ENCODE data around the gene EYA2.
"Not testable (repeated sequence)": the region's sequence is repeated elsewhere in the genome, so short reads cannot be mapped to it uniquely, and the experiment has no call there.

The EYA2 gene

DNA sequence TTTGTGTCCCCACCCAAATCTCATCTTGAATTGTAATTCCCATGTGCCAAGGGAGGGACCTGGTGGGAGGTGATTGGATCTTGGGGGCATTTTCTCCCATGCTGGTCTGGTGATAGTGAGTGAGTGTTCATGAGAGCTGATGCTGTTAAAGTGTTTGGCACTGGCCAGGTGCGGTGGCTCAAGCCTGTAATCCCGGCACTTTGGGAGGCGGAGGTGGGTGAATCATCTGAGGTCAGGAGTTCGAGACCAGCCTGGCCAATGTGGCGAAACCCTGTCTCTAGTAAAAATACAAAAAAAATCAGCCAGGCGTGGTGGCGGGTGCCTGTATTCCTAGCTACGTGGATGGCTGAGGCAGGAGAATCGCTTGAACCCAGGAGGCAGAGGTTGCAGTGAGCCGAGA is 37.8 kb downstream of the EYA2 start:
- DNase-seq = not testable (repeated sequence)

DNA sequence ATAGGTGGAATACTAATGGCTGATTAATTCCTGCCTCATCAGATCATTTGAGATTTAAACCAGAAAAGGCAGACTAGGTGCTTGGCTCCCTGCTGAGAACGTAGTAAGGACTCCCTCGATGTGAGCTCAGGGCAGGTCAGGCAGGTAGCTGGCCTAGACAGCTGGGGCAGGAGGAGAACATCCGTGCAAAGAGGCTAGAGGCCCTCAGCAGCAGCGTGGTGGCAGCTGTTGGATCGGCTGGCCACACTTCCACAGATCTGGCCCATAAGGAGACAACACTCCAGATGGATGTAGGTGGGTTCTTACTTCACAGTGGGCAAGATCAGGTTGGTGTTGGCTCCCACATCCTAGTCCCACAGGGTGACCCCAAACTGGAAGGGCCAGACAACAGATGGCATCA is 38.5 kb downstream of the EYA2 start:
- DNase-seq = no peak

DNA sequence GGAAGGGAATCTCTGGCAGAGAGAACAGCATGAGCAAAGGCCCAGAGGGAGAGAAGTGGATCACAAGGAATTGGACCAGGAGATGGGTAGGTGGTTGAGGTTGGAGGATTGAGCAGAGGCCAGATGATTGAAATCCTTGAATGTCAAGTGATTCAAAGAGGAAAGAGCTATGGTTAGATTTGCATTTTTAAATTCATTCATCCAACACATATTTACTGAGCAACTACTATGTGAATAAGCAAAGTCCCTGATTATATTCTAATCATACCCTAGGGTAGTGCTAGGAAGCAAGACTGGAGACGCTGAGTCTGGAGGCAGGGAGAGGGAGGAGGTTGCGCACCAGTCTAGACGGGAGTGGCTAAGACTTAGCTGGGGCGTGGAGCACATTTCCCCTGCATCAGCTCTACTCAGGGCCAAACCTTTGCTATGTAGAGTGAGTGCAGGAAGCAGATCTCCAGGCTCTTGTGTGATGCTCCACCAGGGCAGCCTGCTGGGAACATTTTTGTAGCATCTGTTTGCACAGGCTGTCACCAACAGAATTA is 40.2 kb downstream of the EYA2 start:
- no peak for DNase-seq

DNA sequence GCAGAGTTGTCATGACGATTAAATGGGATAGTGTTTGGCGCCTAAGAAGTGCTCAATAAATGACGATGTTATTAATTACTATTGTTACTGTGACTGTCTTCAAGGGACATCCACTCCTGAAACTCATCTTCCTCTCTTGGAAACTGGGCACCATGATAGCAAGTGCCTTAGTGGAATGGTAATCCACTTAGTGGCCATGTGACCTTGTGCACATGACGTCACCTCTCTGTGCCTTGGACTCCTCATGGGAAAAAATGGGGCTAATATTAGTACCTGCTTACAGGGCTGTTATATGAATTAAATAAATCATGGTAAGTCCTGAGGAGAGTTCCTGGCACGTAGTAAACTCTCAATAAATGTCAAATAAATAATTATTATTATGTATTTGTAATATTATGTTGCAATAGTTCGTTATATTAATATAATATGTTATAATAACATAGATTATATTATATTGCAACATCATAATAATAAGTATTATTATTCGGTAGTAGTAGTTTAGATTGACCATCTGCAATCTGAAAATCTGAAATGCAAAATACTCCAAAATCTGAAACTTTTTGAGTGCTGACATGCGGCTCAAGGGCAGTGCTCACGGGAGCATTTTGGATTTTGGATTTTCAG is 40.9 kb downstream of the EYA2 start:
- no peak for DNase-seq

DNA sequence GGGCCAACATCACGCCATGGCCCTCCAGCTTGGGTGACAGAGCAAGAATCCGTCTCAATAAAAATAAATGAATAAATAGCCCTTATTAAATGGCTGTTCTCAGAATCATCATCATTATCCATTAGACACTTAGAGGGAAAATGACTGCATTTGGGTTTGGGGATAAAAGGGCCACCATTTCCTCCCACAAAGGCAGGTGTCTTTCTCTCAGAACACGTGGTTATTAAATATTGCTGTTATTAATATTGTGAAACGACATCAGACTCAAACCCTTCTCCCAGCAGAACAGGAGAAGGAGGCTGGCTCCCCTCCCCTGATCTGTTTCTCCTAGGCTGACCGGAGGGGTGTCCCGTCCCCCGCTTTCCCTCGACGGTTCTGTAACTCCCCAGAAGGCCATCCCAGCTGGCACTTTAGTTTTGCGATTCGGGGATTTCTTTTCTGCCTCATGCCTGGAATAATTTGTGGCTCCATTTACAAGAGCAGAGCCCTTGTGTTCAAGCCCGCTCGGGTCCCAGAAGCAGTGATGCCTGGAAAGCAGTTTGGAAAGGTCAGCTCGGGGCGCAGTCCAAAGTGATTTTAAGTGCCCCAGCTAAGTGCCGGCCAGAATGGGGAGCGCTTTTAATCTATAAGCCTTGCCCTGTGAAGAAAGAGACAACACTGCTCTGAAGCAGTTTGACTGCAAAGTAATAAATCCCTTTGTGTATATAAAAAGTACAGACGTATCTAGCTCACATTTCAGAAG is 41.9 kb downstream of the EYA2 start:
- DNase-seq = no peak

DNA sequence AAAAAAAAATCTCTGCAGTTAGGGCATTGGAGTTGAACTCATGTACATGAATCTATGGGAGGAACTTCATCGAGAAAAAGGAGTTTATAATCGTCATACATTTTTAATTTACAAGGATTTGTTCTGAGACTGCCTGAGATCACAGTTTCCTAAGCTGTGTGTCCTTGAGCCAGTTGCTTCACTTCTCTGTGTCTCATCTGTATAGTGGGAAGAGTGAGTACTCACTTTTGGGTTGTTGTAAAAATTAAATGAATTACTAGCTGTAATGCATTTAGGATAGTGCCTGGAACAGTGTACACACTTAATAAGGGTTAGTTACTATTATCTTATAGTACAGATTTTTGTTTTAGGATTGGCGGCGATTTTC is 42.5 kb downstream of the EYA2 start:
- DNase-seq = no peak

DNA sequence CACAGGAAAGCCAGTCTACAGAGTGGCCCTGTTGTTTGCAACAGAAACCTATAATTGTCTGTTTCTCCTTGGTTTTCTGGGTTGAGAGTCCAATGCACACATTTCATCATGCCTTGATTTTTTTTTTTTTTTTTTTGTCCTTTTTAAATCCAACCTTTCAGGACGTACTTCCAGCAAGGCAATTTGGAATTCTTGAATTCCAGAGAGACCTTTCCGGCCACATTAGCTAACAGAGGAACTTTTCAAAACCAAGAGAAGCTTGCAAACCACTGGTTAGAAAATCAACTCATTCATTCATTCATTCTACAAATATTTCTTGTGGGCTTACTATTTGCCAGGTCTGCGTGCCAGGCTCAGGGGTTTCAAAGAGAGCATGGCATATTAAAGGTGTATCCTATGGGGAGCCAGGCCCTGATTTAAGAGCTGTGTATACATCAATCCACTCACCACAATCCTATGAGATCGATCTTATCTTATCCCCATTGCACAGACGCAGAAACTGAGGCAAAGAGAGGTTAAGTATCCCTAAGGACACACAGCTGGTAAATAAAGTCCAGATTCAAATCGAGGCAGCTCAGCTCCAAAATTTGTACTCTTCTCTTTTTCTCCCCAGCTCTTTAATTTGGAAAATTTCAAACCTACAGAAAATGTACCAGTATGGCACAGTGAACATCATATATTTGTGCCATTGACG is 43.0 kb downstream of the EYA2 start:
- no peak for DNase-seq

DNA sequence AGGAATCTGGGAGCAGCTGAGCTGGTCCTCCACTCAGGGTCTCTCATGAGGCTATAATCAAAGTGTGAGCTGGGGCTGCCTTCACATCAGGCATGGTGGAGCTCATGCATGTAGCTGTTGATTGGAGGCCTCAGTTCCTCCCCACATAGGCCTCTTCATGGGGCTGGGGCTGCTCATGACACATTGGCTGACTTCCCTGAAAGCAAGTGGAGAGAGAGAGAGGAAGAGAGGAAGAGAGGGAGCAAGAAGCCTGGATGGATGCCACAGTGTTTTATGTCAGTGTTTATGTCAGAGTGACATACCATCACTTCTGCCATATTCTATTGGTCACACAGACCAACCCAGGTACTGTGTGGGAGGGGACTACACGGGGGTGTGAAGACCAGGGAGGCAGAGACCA is 43.8 kb downstream of the EYA2 start:
- DNase-seq = no peak

DNA sequence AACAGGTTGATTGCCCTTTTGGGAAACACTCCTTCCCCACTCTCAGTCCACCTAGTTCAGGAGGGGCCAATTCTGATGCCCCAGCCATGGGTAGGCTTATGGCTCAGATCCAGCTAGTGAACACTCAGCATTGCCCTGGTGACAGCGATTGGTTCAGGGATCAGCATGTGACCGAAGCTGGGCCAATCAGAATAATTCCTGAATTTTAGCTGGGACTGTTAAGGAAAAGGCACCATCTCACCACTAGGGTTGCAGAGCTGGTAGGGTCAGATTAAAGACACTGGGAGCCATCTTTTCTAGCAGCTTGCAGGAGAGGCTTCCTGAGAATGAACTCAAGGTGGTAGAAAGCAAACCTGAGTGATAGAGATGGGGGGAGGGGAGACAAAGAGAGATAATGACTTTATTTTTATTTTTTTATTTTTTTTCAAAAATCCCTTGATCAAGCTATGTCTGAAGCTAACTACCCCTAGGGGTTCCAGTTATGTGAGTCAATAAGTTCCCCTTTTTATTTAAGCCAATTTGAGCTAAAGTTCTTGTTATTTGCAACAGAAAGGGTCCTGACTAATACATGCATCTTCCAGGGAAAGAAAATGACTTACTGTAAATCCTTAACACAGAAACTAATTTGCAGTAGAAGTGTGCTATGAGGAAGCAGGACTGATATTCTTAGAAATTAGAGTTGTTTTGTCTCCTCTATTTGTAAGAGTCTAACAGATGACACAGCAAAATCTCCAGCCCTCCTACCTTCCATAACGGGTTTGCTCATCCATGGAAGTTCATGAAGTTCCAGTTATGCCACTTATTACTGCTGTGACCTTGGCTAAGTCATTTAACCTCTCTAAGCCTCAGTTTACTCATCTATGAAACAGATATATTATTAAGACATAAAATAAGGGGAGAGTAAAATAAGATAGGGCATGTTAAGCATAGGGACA is 44.7 kb downstream of the EYA2 start:
- DNase-seq = no peak

DNA sequence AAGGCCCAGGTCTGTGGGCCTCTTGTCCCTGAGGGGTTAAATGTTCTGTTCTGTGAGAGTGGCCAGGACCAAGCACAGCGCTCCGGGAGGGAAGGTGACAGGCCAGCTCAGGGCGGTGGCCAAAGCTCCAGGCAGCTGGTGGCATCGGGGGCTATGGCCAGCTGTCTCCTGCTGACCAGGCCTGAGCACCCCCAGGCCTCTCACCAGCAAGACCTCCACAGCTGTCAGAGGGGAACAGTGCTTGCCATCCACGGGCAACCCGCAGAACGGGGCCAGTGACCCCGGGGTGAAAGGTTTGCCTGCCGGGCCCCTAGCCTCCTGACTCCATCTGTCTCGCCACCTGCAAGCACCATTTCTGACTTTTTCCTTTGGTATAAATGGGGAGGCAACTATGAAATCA is 46.0 kb downstream of the EYA2 start:
- DNase-seq = no peak

DNA sequence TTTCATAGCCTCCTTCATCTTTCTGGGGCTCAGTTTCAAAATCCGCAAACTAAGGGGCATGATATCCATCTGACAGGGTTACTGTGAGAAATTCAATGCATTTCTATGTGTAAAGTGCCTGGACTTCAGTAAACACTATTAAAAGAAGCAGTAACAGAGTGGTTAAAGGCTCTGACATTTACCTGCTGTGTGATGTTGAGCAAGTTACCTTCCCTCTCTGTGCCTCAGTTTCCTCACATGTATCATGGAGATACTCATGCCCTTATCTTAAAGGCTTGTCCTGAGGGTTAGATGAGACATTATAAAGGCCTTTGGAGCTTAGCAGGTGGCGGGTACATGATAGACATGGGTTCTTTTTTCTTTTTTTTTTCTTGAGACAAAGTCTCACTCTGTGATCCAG is 46.8 kb downstream of the EYA2 start:
- no peak for DNase-seq

DNA sequence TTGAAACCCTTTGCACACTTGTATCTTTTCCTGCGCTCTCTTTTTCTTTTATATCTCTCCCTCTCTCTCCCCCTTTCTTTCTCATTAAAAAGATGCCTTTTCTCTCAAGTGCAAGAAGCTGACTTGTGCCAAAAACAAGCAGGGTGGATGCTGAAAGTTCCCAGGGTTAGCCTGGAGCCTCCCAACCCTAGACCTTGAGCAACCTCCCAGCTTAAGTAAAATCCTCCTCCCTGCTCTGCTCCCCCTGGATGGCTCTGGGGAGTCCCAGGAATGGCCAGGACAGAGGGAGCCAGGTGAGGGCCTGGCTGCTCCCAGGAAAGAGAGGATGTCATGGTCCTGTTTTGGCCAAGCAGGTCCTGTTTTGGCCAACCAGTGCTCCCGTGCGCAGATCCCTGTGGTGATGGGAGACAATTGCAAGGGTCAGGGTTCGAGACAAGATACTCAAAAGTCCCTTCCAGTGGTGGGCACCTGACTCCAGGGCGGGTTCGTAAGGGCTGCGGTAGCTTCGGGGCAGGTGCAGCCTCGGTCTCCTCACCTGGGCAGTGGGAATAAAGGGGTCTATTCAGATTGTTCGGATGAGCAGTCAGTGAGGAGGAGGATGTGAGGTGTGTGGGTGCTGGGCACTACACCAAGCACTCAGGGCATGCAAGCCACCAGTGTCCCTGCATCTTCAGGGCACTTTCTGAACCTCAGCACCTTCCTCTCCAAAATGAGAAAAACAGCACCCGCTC is 49.4 kb downstream of the EYA2 start:
- DNase-seq = no peak

DNA sequence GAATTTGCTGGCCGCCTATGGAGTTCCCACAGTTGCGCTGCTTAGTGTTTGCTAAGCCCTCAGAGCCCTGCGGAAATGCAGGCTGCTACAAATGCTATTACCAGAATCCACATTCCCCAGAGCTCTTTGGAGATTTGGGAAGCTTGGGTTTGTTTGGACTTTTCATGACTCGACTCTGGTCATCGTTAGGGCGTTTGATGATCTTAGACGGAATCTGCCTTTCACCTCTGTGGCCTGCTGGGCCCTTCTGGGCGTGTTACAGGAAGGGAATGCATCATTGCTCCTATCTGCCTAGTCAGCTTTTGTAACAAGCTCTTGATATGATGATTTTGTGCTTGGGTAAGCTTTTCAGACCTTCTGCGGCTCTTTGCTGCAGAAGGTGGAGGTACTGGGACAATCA is 50.8 kb downstream of the EYA2 start:
- DNase-seq = no peak

DNA sequence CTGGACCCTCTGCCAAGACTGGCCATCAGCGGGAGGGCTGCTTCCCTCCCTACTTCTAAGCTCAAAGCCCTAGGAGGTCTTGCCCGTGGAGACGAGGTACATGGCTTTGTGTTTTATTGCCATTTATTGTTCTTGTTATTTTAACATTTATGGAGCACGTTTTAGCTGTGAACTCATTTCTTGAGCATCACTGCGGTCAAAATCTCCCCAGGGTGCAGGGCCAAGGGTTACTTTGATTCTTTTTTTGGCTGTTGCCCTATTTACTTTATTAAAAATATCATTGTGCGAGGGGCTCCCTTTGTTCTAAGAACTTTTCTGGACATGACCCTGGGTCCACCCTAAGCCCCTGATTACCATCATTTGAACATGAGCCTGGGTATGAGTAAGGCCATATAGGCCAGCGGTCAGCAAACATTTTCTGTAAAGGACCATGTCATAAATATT is 51.6 kb downstream of the EYA2 start:
- no peak for DNase-seq

DNA sequence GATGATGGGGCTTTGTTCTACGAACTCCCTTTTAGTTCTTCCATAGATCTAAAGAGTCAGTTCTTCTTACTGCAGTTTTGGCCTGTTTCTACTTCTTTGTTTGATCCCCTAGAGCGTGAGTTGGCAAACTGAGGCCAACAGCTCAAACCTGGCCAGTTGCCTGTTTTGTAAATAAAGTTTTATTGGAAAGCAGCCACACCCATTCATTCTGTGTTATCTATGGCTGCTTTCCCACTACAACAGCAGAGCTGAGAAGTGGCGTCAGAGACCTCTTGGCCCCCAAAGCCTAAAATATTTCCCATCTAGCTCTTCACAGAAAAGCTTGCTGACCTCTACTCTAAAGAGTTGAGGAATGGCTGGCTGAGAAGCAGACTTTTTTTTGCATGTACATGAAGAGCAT is 52.2 kb downstream of the EYA2 start:
- DNase-seq = no peak

DNA sequence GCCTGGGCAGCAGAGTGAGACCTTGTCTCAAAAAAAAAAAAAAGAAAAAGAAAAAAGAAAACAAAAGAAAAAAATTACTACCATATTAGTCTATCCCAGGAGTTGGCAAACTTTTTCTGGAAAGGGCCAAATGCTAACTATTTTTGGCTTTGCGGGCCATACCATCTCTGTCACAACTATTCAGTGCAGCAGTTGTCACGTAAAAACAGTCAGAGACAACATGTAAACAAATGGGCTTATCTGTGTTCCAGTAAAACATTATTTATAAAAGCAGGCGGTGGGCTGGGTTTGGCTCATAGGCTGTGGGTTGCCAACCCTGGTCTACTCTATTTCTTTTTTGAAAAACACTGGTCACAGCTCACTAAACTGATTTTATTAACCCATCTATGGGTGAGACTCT is 53.4 kb downstream of the EYA2 start:
- no peak for DNase-seq

DNA sequence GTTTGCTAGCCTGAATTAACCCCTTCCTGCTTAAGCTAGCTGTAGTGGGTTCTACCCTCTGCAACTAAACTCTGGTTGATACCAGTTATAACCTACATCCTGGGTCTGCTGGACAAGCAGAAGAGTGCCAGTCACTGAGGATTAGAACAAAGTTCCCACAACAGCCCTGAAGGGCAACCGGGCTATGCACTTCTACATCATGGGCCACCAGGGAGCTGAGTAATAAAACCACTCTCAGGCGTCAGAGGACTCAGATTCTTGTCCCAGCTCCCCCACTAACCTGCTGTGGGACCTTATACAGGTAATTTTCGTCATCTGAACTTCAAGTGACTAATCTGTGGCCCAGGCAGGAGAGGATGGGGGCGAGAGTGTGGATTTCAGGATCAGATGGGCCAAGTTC is 56.8 kb downstream of the EYA2 start:
- DNase-seq = no peak

DNA sequence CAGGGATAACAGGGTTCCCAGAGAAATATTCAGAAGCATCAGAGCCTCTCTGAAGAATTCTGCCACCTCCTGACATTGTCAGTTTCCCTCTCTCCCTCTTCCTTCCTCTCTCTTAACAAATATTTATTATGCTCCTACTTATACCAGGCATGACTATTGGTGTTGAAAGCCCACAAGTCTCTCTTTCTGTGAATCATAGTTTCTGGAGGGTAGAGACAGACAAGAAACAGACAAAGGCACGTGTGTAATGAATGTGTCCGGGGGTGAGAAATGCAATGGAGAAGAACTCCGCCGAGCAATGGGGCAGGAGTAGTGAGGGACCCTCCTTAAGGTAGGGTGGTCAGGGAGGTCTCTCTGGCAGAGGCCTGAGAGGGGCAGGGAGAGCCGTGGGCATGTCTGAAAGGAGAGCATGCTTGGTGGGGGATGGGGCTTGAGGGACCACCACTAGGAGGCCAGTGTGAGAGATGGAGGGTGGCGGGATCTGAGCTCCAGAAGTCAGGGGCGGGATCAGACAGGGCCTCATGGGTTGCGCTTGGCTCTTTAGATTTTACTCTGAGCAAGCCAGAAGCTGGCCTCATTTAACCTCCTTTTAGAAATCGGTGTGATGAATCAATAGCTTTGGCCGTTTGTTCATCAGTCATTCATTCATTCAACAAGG is 57.3 kb downstream of the EYA2 start:
- no peak for DNase-seq

DNA sequence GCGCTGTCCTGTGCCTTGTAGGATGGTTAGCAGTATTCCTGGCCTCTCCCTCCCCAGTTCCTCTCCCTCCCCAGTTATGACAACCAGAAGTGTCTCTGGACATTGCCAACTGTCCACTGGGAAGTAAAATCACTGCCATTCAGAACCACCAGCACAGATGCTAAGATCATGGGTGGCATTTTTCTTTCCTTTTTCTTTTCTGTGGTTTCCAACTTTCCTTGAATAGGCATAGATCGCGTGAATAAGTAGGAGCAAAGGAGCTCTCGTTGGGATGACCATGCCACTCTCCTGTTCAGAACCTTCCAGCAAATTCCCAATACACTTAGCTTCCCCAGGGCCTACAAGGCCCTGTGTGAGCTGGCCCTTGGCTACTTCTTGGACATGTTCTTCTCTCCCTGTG is 59.0 kb downstream of the EYA2 start:
- DNase-seq = no peak

DNA sequence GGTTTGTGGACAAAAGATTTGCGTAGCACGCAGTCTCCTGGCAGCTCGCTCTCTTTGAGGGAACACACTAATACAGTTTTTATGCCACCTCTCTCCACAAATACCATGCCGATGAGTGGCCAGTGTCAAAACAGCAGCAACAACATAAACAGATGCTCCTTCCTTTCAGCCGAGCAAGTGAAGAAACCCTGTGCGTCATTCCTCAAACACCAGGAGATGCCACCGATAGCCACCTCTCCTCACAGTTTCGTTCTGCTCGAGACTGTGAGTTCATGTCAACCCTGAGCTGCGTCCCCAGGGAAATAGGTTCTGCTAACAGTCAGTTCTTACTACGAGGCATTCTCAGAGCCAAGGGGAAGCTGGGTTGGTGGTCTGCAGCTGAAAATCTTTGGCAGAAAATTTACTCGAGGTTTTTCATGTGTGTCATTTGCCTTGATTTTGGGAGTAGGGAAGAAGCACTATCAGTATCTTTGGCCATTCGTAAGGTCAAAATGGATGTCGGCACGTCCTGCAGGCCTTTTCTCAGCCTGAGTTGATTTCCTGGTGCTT is 59.9 kb downstream of the EYA2 start:
- no peak for DNase-seq
